Measurements from ENCODE around the gene ABHD15.
A peak's percentile ranks its signal among the peaks of the same experiment; 100 is the strongest.

ABHD15 gene

DNA sequence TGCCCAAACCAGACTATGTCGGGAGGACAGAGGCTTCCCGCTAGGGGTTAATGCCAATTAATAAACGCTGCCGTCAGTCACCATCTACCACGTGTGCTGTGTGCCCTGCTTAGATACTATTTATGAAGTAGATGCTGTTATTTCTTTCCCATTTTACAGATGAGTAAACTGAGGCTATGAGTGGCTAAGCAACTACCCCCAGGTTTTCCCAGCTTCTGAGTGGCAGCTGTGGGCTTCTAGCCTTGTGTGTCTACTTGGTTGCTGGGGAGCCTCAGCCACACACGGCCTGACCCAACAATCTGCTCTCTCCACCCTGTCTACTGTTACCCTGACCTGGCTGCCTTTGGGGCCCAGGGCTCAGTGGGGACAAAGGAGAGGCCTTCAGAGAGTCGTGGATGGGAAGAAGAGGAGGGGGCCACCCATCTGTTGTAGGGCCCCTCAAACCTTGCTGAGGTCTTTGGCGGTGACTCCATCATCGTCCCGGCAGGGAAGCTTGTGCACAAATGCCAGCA lies 15.5 kb upstream of the ABHD15 start:
- no peak for DNase-seq

DNA sequence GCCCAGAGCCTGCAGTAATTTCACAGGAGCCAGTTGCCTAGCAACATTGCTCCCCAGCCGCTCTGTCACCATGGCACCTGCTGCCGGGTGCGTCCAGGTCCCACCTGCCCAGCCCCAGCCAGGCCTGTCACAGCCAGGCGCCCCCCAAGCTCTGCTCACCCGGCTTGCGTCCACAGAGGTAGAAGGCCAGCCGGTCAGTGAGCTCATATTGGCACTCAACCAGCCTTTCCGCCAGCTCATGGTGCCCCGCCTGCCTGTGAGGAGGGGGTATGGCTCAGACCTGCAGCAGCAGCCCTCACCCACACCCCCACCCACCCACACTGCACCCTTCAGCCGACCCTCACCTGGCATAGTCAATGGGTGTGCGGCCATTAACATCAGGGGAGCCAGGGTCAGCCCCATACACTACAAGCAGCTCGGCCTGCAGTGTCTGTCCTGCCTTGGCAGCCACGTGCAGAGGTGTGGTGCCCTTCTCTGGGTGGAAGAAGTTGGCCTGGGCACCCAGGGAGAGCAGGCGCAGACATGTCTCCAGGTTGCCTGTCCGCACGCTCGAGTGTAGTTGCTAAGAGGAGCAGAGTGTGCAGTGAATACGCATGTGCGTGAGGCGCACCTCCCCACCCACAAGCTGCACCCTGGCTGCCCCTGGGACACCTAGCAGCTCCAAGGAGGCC lies 14.9 kb upstream of the ABHD15 start:
- DNase-seq = no peak

DNA sequence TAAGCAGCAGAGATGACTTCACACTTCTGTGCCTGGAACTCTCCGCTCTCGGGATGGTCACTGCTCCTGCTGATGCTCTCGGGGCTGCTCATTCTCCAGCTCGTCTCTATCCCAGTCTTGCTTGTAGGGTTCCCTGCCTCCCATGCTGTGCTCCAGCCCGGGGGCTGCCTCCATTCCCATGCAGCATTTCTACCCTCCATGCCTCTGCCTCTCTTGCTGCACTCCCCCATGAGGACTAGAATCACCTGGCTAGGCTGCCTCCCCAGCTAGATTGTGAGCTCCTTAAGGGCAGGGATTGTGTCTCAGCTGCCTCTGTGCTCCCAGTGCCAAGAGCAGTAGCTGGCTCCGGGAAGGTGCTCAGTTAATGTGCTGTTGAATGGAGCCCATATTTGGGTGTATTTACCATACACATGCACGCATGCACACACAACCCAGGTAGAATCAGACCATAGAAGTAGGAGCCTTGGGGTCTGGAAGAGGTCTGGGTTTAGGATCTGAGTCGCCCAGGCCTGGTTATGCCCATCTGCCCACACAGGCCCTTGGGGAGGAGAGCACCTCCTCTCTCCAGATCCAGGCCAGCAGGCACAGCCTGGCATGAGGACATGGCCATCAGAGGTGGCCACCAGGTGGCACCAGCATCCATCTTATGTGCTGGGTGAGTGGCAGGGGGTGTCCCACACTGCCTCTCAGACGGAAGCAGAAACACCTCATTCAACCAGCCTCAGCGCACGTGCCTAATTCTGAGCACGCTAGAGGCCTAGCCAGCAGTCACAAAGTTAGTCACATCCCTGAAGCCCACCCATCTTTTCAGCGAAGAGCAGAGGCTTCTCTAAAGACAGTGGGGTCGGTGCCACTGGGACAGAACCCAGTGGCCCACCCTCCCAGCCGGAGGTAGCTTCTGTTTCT lies 13.3 kb upstream of the ABHD15 start:
- peak; percentile 75 to 92 (median 83) for DNase-seq

DNA sequence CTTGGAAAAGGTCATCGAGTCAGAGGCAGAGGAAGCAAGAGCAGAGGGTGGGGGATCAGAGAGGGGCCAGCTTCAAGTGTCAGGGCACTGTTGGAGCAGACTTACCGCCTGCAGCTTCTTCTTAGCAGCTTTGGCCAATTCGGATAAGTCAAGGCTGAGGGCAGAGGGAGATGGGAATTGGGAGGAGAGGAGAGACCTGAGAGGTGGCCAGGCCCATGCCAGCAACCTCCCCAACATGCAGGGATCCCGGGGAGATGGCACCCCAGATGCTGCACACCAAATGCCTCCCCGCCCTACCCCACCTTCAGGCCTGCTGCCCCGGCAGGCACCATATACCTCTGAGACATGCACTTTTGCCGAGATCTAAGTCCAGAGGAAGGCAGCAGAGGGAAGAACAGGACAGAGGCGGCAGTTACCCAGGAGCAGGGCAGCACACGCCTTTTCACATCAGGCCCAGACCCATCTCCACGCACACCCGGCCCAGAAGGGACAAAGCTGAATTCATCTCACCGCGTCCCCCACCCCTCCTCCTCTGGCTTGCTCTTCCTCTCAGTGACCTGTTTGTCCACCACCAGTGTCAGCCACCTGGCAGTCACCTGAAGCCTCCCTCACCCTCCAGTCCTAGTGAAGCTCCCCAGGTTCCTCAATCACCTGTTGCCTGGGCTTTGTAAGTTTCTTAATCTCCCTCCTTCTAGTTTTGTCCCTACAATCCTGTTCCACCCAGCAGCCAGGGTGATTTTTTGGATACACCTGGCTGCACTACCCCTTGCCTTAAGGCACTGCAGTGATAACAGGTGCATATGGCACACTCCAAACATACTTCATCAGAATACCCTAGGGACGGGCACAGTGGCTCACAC lies 12.0 kb upstream of the ABHD15 start:
- no peak for DNase-seq

DNA sequence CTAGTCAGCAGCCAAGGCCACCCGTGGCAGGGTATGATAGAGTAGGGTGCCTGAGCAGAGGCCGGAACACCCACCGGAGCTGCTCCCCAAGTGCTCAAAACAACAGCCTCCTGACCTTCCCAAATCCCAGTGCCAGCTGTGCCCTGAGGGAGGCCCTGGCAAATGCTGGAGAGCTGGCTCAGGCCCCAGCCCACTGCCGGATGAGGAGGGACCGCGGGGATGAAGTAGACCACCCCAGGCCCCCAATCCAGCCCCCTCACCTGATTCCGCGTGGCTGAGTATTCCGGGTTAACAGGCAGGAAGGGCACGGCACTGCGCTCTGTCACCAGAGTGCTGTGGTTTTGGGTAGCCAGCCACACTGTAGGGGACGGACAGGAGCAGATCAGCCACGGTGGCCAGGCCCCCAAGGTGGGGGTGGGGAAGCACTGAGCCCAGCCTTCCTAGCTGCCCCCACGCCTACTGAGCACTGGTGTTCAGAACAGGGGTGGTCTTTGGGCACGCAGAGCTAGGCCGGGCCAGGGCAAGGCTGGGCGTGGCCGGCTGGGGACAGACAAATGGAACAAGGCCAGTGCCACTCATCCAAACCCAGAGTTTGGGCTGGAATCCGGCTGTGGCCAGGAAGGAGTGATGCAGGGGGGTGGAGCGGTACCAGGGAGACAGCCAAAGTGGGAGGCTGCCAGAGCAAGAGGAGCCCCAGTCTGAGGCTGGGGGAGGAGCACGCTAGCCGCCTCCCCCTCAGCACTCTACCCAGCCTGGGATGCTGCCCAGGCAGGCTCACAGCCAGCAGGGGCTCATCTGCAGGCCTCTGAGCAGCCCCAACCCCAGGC lies 10.8 kb upstream of the ABHD15 start:
- DNase-seq = no peak

DNA sequence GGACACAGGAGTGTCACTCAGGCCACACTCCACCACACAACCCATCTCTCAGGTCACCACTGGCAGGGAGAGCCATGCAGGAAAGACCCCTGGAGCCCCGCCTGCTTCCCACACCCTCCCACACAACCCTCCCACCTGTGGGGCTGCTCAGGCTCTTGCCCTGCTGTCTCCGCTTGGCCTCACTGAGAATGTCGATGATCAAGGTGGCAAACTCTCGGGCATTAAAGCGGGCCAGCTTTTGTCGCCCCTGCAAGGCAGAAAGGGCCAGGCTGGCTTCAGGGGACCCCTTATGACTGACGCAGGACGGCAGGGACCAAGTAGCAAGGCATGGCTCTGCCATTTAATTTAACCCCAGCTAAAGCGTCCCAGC lies 10.1 kb upstream of the ABHD15 start:
- DNase-seq = no peak

DNA sequence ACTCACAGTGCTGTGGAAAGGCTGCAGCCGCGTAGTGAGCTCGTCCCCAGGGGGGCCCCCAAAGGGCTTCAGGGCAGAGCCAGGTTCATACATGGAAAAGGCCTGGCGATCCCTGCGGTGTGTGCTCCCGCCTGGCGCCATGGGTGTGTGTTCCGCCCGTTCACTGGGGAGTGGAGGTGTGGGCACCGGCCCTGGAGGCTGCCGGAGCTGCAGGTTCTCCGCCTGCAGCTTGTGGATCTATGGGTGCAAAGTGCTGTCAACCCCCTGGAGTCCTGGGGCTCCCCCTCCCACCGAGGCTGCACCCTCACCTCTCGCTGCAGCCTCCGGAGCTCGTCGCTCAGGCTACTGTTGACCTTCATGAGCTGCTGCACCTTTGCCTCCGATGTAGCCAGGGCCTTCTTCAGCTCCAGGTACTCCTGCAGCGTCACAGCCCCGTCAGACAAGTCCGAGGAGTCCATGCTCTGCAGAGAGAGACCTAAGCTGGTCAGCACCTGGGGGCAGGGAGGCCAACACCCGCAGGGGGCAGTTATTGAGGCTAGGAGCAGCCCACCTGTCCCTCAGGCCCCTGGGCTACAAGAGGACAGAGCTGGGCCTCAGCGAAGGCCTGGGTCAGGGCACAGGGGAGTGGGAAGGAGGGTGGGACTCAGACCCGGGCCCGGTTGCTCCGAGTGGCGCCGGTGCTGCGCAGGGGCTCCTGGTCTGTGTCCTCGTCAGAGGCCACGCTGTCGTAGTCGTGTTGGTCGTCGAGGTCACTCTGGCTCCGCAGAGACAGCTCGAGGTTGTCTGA lies 9.6 kb upstream of the ABHD15 start:
- DNase-seq = no peak

DNA sequence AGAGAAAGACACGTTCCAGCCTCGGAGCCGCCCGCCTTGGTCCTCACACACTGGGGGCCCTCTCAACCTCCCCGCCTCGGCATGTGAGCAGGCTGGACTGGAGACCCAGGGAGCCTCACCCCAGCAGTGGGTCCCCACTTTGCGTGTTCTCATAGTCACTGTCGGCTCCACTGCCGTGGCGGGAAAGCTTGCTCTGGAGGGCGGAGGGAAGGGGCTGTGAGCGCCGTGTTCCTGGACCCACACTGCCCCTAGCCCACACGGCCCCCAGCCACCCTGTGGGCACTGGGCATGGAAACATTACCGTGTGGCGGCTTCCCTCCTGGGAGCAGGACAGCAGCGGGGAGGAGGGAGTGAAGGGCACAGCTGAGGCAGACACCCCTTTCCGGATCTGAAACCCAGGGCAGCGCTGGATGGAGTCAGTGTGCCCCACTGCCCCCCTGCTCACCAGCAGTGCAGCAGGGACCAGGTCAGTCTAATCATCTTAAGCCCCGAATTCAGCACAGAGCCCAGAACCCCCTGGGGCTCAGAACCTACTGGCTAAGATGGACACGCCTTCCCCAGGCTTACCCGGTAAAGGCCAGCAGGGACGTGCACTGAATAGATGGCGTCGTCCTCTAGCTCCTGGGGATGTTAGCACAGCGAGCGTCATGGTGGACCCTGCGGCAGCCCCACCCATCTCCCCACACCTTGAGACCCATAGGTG lies 8.8 kb upstream of the ABHD15 start:
- DNase-seq = no peak

DNA sequence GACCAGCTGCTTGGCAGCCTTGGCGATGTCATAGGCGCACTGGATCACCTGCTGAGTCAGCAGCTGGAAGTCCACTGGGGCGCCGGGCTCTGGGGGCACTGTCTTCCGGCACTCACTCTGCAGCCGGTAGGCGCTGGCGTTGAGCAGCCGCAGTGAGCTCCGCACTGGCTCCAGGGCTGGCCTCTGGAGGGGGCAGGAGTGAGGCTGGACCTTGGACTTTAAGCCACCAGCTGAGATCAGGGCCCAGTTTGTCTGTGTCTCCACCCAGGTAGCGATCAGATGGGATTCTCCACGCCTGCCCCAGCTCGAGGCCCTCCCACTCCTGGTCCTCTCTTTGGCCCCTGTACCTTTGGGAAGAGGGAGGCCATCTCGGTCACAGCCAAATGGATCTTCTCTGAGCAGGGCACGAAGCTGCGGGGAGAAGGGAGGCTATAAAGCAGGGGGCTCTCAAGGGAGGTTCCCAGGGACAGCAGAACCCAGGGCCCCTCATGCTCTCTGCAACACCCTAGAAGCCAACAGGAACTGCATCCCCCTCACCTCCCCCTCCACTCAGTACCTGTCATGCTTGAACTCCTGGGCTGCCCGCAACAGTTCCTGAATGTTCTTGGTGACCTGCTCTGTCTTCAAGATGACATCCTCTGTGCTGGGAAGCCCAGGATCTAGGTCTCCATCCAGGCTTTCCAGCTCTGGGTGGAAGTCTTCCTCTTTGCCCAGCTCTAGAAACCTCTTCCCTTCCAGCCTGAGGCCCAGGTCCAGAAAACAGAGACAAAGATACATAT lies 8.1 kb upstream of the ABHD15 start:
- no peak for DNase-seq

DNA sequence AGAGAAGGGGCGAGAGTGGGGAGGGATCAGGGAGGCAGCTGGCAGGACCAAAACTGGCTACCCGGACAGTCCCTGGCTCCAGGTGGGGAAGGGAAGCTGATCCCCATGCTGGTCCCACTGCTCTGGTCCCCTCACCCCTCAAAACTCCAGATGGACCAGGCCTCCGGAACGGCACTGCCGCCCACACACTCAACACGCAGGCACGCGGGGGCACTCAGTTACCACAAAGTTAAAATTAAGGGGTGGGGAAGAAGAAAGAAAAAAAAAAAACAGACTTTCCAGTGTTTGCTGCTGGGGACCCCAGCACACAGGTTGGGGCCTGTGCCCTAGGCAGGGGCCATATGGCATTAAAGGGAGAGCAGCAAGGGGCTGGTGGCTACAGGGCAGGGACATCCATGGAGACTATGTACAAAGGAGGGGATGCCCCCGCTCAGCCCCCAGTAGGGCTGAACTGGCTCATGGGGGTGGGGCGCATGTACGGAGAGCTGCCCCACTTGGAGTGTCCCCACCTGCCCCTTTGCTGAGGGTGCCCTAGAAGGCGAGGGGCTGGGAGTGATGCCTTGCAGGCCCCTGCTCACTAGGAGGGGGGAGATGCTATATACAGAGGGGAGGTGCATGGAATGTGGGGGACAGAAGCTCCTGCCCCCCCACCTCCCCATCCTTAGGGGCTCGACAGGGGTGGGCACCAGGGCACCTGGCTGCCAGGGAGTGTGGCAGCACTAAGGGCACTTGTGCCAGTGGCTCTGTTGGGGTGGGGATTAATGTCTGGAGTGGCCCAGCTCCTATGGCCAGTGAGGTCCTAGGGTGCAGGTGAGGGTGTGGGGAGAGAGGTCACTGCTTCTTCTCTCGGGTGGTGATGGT lies 7.3 kb upstream of the ABHD15 start:
- no peak for DNase-seq

DNA sequence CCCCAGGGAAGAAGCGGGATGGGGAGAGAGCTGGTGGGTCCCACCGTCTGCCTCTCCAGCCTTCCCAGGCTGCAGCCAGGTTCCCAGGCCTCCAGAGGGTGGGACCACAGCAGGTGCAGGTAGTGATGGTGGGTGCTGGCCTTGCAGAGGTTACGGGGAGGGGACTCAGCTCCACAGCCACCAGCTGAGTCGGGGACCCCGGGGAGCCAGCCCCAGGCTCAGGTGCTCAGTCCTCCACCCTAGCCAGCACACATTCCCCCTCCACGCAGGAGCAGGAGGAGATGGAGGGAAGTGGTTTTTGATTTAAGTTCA lies 6.7 kb upstream of the ABHD15 start:
- no peak for DNase-seq

DNA sequence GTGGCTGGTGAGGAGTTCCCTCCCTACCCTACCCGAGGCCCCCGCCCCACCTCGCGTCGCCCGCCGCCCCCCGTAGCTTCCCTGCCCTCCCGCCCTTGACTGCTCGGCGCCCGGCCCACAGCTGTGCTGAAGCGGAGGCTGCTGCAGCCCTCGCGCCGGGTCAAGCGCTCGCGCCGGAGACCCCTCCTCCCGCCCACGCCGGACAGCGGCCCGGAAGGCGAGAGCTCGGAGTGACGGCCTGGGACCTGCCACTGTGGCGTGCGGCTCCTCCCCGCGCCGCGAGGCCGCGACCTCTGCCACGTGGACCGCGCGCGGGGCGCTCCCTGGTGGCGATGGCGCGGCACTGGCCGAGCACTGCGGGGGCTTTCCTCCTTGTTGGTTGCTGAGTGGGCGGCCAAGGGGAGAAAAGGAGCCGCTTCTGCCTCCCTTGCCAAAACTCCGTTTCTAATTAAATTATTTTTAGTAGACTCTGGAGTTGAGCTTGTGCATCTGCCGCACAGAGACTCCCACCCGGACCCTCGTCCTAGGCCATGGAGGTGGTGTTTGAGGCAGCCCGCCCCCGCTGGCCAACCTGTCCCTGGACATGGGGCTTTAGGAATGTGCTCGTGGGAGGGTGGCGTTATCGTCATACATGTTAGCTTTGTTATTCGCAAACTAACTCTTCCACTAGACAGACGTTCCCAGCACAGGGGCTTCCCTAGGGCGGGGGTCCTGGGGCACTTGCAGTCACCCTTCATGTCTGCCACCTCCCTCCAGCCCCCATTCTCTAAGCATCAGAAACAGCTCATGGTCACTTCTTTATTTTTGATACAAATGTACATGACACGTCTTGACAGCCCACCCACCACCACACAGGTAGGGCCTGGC lies 6.1 kb upstream of the ABHD15 start:
- peak in 3 of 5 experiments; percentile 46 to 68 (median 46) for DNase-seq

DNA sequence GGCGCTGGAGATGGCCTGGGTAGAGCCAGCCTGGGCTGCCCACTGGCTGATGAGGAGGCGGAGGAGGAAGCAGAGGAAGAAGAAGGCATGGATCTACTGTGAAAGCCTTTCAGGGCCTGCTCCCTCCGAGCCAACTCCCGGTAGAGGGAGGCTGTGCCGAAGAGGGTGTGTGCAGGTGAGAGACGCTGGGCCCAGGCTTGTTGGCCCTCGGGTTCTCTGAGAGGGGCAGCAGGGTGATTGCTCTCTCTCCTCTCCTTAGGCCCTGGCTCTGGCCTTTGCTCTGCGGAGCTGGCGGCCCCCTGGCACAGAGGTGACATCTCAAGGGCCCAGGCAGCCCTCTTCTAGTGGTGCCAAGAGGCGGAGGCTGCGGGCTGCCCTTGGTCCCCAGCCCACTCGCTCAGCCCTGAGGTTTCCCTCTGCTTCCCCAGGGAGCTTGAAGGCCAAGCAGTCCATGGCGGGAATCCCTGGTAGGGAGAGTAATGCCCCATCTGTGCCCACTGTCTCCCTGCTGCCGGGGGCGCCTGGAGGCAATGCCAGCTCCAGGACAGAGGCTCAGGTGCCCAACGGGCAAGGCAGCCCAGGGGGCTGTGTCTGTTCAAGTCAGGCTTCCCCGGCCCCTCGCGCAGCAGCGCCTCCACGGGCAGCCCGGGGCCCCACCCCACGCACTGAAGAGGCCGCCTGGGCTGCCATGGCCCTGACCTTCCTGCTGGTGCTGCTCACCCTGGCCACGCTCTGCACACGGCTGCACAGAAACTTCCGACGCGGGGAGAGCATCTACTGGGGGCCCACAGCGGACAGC lies 5.2 kb upstream of the ABHD15 start:
- no peak for DNase-seq

DNA sequence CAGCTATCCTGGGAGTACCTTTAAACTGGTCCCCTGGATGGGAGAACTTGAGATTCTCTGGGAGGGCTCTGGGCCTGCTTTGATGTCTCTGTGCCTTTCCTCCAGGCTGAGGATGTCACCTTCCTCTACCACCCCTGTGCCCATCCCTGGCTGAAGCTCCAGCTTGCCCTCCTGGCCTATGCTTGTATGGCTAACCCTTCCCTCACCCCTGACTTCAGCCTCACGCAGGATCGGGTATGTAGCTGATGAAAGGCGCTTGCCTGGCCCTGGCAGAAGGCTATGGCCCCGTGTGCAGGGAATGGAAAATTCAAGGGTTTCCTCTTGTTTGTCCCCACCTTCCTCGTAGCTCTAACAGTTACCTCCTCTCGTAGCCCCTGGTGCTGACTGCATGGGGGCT lies 4.6 kb upstream of the ABHD15 start:
- DNase-seq = no peak

DNA sequence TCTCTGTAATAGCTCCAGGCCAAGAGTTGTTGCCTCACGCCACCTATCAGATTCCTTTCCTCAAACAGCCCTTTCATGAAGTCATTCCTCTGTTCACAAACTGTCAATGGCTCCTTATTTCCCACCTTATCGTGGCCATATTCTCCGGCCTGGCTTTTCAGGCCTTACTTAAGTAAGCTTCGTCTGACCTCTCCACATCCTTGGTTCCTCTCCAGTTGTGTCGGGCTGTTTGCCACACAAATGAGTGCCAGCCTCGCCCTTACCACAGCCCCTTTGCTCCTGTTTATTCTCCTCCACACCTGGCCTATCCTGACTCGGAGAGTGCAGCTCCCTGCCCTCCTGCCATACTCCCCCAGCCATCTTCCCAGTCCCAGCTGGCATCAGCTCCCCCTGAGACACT lies 3.7 kb upstream of the ABHD15 start:
- DNase-seq = no peak

DNA sequence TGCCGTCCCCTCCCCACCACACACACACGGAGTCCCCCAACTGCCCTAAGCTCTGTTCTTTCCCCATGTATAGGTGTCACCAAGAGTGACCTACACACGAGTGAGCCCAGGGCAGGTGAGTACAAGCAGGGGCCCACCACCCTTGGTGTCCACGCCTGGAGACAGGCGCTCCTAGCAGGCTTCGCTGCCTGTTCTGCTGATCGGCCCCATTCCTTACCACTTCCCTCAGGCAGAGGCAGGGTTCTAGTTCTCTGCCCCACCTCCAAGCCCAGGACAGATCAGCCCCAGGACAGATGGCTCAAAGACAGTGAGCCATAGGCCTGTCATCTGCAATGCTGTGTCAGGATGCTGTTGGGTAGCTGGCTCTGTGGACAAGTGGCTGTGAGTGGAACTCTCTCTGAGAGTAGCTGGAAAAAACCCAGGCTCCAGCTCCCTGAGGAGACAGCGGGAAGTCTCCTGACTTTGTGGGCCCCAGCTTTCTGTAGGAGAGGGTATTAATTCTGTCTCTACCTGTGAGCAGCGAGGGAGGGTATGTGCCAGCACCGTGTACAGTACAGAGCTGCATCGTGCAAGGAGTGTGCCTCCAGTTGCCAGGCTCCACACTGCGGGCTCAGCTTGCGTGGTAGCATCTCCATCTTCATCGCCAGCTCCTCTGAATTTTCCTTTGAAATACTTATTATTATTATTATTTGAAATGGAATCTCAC lies 2.6 kb upstream of the ABHD15 start:
- DNase-seq = no peak
